GM12864 (cell line): ENCODE results near the gene WDR91.
"Not testable (repeated sequence)": the region's sequence is repeated elsewhere in the genome, so short reads cannot be mapped to it uniquely, and the experiment has no call there.

ENCODE experiments used
- DNase-seq: peaks from one replicate; pipeline ENCODE4 v3.0.0-alpha.2; 2011; ENCODE audit warnings: low read depth
- H3K4me3 ChIP-seq: 2 replicates; pipeline ENCODE4 v1.5.1; 2011; ENCODE audit warnings: mild to moderate bottlenecking, low read depth, low read length, control low read depth
- TF ChIP-seq, protein P1 (sequence below): IDR thresholded peaks from 2 replicates; pipeline ENCODE4 v1.5.1; 2011; ENCODE audit warnings: low read depth, mild to moderate bottlenecking, moderate library complexity, low read length, control low read depth, inconsistent platforms; ENCODE audit errors: missing control alignments

WDR91 gene

GRCh38 chr7:135240441-135240840, 29.1 kb upstream of the WDR91 start:
- no peak overlapping the region for H3K4me3 ChIP-seq
- DNase-seq: no peak
- TF ChIP-seq, protein P1, sequence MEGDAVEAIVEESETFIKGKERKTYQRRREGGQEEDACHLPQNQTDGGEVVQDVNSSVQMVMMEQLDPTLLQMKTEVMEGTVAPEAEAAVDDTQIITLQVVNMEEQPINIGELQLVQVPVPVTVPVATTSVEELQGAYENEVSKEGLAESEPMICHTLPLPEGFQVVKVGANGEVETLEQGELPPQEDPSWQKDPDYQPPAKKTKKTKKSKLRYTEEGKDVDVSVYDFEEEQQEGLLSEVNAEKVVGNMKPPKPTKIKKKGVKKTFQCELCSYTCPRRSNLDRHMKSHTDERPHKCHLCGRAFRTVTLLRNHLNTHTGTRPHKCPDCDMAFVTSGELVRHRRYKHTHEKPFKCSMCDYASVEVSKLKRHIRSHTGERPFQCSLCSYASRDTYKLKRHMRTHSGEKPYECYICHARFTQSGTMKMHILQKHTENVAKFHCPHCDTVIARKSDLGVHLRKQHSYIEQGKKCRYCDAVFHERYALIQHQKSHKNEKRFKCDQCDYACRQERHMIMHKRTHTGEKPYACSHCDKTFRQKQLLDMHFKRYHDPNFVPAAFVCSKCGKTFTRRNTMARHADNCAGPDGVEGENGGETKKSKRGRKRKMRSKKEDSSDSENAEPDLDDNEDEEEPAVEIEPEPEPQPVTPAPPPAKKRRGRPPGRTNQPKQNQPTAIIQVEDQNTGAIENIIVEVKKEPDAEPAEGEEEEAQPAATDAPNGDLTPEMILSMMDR: no peak

DNA sequence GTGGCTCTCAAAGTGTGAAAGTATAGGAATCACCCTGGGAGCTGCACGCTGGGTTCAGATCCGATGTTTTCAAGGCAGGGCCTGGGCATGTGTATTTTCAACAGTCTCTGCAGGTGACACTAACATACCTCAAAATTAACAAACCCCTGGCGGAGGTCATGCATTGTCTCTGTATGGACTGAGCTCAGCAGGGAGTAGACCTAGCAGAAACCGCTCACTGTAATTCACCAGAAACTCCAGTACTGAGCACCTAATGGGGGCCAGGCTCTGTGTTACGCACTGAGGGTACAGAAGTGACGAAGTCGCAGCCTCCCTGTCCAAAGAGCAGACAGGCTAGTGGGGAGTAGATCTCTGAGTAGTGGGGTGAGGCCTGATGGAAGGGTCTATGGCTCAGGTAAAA, 27.9 kb upstream of the WDR91 start:
- DNase-seq: no peak
- no peak overlapping the region for H3K4me3 ChIP-seq
- TF ChIP-seq, protein P1: no peak

DNA sequence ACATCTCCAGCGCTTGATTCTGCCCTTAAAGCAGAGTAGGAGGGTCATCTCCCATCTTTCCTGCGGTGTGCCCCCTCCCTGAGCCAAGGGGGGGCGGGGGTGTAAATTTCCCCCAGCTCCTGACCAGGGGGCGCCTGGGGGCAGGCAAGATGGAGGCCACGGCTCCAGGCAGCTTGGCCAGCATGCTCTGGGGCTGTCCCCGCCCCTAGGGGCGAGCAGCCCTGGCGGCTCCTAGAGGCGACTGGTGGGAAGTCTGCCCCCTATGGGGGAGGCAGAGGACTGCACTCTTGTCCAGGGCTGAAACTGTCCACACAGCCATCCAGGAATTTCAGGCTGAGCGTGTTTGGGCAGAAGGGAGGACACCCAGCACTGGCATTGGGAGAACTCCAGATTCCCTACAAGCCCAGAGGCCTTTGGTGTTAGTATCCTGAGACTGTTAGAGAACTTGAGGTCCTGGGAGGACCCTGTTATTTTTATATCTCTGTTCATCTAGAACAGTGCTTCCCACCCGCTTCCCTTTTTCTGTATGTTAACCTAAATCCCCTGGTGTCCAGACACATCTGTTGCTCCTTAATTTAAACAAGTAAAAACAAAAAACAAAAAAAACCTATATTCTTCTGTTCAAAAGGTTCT, 26.9 kb upstream of the WDR91 start:
- no peak for DNase-seq
- H3K4me3 ChIP-seq: no peak overlapping the region
- TF ChIP-seq, protein P1: peak; percentile 72

- DNase-seq: no peak
- no peak overlapping the region for H3K4me3 ChIP-seq
- TF ChIP-seq, protein P1: no peak
These were observed 25.4 kb upstream of the WDR91 start for GRCh38 chr7:135236727-135237126.

GRCh38 chr7:135235841-135236240, 24.5 kb upstream of the WDR91 start:
- no peak for DNase-seq
- TF ChIP-seq, protein P1: no peak

DNA sequence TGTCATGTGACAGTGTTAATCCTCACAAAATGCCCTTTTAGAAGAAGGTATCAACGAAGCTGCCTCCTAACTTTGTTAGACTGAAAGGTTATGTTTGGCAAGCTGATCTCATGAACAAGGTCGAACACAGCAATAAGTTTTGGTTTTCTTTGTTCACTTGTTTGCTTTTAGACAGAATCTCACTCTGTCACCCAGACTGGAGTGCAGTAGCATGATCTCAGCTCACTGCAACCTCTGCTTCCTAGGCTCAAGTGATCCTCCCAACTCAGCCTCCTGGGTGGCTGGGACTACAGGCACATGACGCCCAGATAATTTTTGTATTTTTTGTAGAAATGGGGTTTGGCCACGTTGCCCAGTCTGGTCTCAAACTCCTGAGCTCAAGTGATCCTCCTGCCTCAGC, 23.4 kb upstream of the WDR91 start:
- TF ChIP-seq, protein P1: no peak
- no peak overlapping the region for H3K4me3 ChIP-seq
- no peak for DNase-seq

More at GRCh38 chr7:135235841-135236240, 24.5 kb upstream of the WDR91 start:
- no peak overlapping the region for H3K4me3 ChIP-seq

DNA sequence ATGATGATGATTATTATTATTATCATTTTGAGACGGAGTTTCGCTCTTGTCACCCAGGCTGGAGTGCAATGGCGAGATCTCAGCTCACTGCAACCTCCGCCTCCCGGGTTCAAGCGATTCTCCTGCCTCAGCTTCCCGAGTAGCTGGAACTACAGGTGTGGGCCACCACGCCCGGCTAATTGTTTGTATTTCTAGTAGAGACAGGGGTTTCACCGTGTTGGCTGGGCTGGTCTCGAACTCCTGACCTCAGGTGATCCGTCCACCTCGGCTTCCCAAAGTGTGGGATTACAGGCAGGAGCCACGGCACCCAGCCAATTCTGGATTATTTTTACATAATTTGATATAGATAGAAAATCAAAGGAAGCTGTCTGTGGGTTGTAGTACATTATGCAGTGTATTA, 22.8 kb upstream of the WDR91 start:
- not testable (repeated sequence) for DNase-seq, H3K4me3 ChIP-seq
